Tibial nerve (tissue), 4 donors: ENCODE measurements around the gene SLC39A11. TPM values are rescaled to one million over a fixed set of nuclear protein-coding genes. Genes with fewer than 3 reads are reported as not detected.

Source experiments
- DNase-seq, 2 donors: peaks; one replicate each; pipeline ENCODE4 v3.0.0-alpha.2; 2019; ENCODE audit warnings: low spot score in 2 of 2
- H3K27ac ChIP-seq, 4 donors: fragments of 200-600 bp; sonication (generic) in 3 of 4; one replicate each; pipeline ENCODE4 v1.5.1; 2017 to 2019; ENCODE audit warnings: mild to moderate bottlenecking in 1 of 4
- H3K27me3 ChIP-seq, 2 donors: fragments of 200-600 bp; sonication (generic) in 1 of 2; one replicate each; pipeline versions ENCODE4 v1.5.1 to v1.6.0; 2017 to 2019
- H3K36me3 ChIP-seq, 3 donors: fragments of 200-600 bp; sonication (generic); one replicate each; pipeline ENCODE4 v1.5.1; 2018 to 2019
- H3K4me1 ChIP-seq, 4 donors: fragments of 200-600 bp; sonication (generic) in 3 of 4; one replicate each; pipeline ENCODE4 v1.5.1; 2017 to 2019
- H3K4me3 ChIP-seq, 4 donors: fragments of 200-600 bp; sonication (generic) in 3 of 4; one replicate each; pipeline ENCODE4 v1.5.1; 2017 to 2019; ENCODE audit warnings: mild to moderate bottlenecking in 1 of 4, moderate library complexity in 1 of 4
- H3K9me3 ChIP-seq, 4 donors: fragments of 200-600 bp; sonication (generic) in 3 of 4; one replicate each; pipeline ENCODE4 v1.5.1; 2017 to 2019
- EP300 ChIP-seq, 2 donors: sonication (generic); formaldehyde crosslinking; IDR thresholded peaks; one replicate each; pipeline ENCODE4 v1.6.1; 2017; ENCODE audit warnings: antibody characterized with exemption in 2 of 2, mild to moderate bottlenecking in 1 of 2
- POLR2A ChIP-seq, 2 donors: fragments of 450-650 bp; IDR thresholded peaks; one replicate each; pipeline ENCODE4 v1.6.1; 2017; ENCODE audit warnings: antibody characterized with exemption in 2 of 2, mild to moderate bottlenecking in 2 of 2, moderate library complexity in 2 of 2
- WGBS, 2 donors: methylation state at CpG; one replicate each; pipeline ENCODE4 v1.1.5; 2018; 5-methylcytosine and 5-hydroxymethylcytosine counted together
- total RNA-seq, 4 donors: library from RNA; depleted of rRNA; stranded (reverse); fragments of >200 nt; gene quantifications; one replicate each; pipeline ENCODE4 v1.1.0, GENCODE V29; 2016
- TF ChIP-seq, protein P1 (sequence below), 5 experiments: fragments of 200-600 bp in 3 of 5; fragments of 450-650 bp in 2 of 5; sonication (generic) in 3 of 5; IDR thresholded peaks; one replicate each; pipeline ENCODE4 v1.5.1; 2016 to 2019; ENCODE audit warnings: antibody characterized with exemption in 5 of 5, mild to moderate bottlenecking in 3 of 5, moderate library complexity in 2 of 5

Gene SLC39A11
- total RNA-seq, 4 donors from 2014 or later, result 19.9 to 48.4 (median 37.5) TPM

DNA sequence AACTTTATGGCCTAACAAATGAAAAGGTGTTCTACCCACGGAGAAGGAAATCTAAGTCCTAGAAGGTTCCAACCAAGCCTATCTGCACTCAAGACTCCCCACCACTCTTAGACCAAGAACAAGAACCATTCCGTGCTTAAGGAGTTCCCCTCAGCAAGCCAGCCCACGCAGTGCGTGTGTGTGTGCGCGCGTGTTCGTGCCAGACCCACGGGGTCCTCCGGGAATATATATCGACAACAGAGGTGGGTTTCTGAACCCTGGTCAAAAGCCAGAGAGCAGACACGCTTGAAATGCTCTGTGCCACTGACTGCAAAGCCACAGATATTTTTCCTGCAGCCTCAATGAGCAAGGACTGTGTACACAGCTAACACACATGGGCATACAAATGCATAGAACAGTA, 70.7 kb downstream of the SLC39A11 start:
- H3K27me3 ChIP-seq, result no peaks in the 10 kb centered on the region
- peaks cover 0 to 38% (median 7%) of the 10 kb centered on the region in 4 donors for H3K9me3 ChIP-seq
- TF ChIP-seq, protein P1, sequence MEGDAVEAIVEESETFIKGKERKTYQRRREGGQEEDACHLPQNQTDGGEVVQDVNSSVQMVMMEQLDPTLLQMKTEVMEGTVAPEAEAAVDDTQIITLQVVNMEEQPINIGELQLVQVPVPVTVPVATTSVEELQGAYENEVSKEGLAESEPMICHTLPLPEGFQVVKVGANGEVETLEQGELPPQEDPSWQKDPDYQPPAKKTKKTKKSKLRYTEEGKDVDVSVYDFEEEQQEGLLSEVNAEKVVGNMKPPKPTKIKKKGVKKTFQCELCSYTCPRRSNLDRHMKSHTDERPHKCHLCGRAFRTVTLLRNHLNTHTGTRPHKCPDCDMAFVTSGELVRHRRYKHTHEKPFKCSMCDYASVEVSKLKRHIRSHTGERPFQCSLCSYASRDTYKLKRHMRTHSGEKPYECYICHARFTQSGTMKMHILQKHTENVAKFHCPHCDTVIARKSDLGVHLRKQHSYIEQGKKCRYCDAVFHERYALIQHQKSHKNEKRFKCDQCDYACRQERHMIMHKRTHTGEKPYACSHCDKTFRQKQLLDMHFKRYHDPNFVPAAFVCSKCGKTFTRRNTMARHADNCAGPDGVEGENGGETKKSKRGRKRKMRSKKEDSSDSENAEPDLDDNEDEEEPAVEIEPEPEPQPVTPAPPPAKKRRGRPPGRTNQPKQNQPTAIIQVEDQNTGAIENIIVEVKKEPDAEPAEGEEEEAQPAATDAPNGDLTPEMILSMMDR (IDR thresholded peaks at IDR 0.05), result no peak
- no peak for TF ChIP-seq POLR2A (IDR thresholded peaks at IDR 0.05)
- TF ChIP-seq EP300 (IDR thresholded peaks at IDR 0.05), result no peak
- 92 to 97% methylated on average over 12 of the region's 12 CpGs for WGBS, 2 donors
- H3K27ac ChIP-seq, result no peak overlapping the region
- no peak overlapping the region for H3K4me3 ChIP-seq
- H3K36me3 ChIP-seq, result peaks cover 0 to 8% (median 0%) of the 10 kb centered on the region in 3 donors
- no peak for DNase-seq
- H3K4me1 ChIP-seq, result no peaks in the 10 kb centered on the region

DNA sequence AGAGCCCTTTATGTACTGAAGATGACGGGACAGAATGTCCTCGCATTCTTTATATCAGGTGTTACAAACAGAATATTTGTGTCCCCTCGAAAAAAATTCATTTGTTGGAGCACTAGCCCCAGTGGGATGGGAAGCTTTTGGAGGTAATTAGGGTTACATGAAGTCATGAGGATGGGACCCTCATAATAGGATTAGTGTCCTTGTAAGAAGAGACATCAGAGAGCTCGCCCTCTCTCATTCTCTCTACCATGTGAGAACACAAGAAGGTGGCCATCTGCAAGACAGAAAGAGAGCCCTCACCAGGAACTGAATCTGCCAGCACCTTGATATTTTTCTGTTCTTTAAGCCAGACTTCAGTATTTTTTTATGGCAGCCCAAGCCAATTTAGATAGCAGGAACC, 72.4 kb downstream of the SLC39A11 start:
- TF ChIP-seq, protein P1 (IDR thresholded peaks at IDR 0.05), result no peak
- TF ChIP-seq EP300 (IDR thresholded peaks at IDR 0.05), result no peak
- no peak for TF ChIP-seq POLR2A (IDR thresholded peaks at IDR 0.05)
- WGBS, 2 donors, result 89 to 91% methylated on average over 4 of the region's 4 CpGs

GRCh38 chr17:73018599-73018998, 73.9 kb downstream of the SLC39A11 start:
- TF ChIP-seq POLR2A (IDR thresholded peaks at IDR 0.05) (no peak), EP300 (IDR thresholded peaks at IDR 0.05) (no peak)
- TF ChIP-seq, protein P1 (IDR thresholded peaks at IDR 0.05), result no peak
- H3K27ac ChIP-seq, result no peak overlapping the region
- H3K27me3 ChIP-seq, result no peaks in the 10 kb centered on the region
- peaks cover 0 to 13% (median 0%) of the 10 kb centered on the region in 4 donors for H3K4me1 ChIP-seq
- no peak for DNase-seq
- peaks cover 0 to 33% (median 7%) of the 10 kb centered on the region in 4 donors for H3K9me3 ChIP-seq
- peaks cover 0 to 2% (median 0%) of the 10 kb centered on the region in 3 donors for H3K36me3 ChIP-seq
- H3K4me3 ChIP-seq, result no peak overlapping the region

More for the DNA sequence above, 72.4 kb downstream of the SLC39A11 start:
- Histone ChIP-seq H3K4me3 (no peak overlapping the region), H3K4me1 (peaks cover 0 to 1% (median 0%) of the 10 kb centered on the region in 4 donors), H3K36me3 (peaks cover 0 to 8% (median 0%) of the 10 kb centered on the region in 3 donors), H3K9me3 (peaks cover 0 to 38% (median 7%) of the 10 kb centered on the region in 4 donors), H3K27ac (no peak overlapping the region), H3K27me3 (no peaks in the 10 kb centered on the region)
- DNase-seq, result no peak

- Histone ChIP-seq H3K9me3 (peaks cover 0 to 32% (median 7%) of the 10 kb centered on the region in 4 donors), H3K36me3 (no peaks in the 10 kb centered on the region), H3K4me3 (no peak overlapping the region), H3K27ac (no peak overlapping the region), H3K27me3 (no peaks in the 10 kb centered on the region), H3K4me1 (peaks cover 0 to 17% (median 0%) of the 10 kb centered on the region in 4 donors)
- TF ChIP-seq POLR2A (IDR thresholded peaks at IDR 0.05), result no peak
- no peak for TF ChIP-seq EP300 (IDR thresholded peaks at IDR 0.05)
- TF ChIP-seq, protein P1 (IDR thresholded peaks at IDR 0.05), result no peak
- 88 to 94% methylated on average over 3 of the region's 3 CpGs for WGBS, 2 donors
- DNase-seq, result no peak
Measured at GRCh38 chr17:73017658-73018057, 74.8 kb downstream of the SLC39A11 start.

GRCh38 chr17:73015722-73016276, 76.7 kb downstream of the SLC39A11 start:
- no peaks in the 10 kb centered on the region for H3K27me3 ChIP-seq
- DNase-seq, result no peak

More at GRCh38 chr17:73015722-73016276, 76.7 kb downstream of the SLC39A11 start:
- Histone ChIP-seq H3K4me1 (peaks cover 0 to 17% (median 0%) of the 10 kb centered on the region in 4 donors), H3K4me3 (no peak overlapping the region), H3K9me3 (peaks cover 0 to 32% (median 7%) of the 10 kb centered on the region in 4 donors), H3K36me3 (no peaks in the 10 kb centered on the region), H3K27ac (no peak overlapping the region)
- TF ChIP-seq, protein P1 (IDR thresholded peaks at IDR 0.05), result no peak
- no peak for TF ChIP-seq POLR2A (IDR thresholded peaks at IDR 0.05)
- TF ChIP-seq EP300 (IDR thresholded peaks at IDR 0.05), result no peak
- WGBS, 2 donors, result 95 to 97% methylated on average over 7 of the region's 7 CpGs
